Heart right ventricle (tissue), 16 donors: ENCODE measurements around the gene MGAT2. TPM values are rescaled to one million over a fixed set of nuclear protein-coding genes. Genes with fewer than 3 reads are reported as not detected.
"Not testable (repeated sequence)": the region's sequence is repeated elsewhere in the genome, so short reads cannot be mapped to it uniquely, and the experiment has no call there.

Experiments used
- ATAC-seq, 8 donors: fragments of 200-7000 bp; cut with Tn5 transposase; one replicate each; pipeline ENCODE4 v1.9.1; 2020; ENCODE audit warnings: mild to moderate bottlenecking in 8 of 8, moderate library complexity in 8 of 8, moderate number of reproducible peaks in 1 of 8
- DNase-seq, 2 donors: peaks; one replicate each; pipeline ENCODE4 v3.0.0-alpha.2; 2020
- H3K27ac ChIP-seq, 10 donors: fragments of 200-600 bp; sonication (generic) in 2 of 10; one replicate each; pipeline versions ENCODE4 v1.5.0 to v1.8.0; 2020 to 2022; ENCODE audit warnings: mild to moderate bottlenecking in 3 of 10
- H3K27me3 ChIP-seq, 7 donors: fragments of 200-600 bp; one replicate each; pipeline ENCODE4 v1.8.0; 2021 to 2022; ENCODE audit warnings: mild to moderate bottlenecking in 2 of 7
- H3K36me3 ChIP-seq, 9 donors: fragments of 200-600 bp; sonication (generic) in 1 of 9; one replicate each; pipeline versions ENCODE4 v1.5.0 to v1.8.0; 2020 to 2022; ENCODE audit warnings: mild to moderate bottlenecking in 2 of 9
- H3K4me1 ChIP-seq, 9 donors: fragments of 200-600 bp; sonication (generic) in 1 of 9; one replicate each; pipeline versions ENCODE4 v1.5.0 to v1.8.0; 2020 to 2022; ENCODE audit warnings: mild to moderate bottlenecking in 4 of 9
- H3K4me3 ChIP-seq, 10 donors: fragments of 200-600 bp; sonication (generic) in 2 of 10; one replicate each; pipeline versions ENCODE4 v1.5.0 to v1.8.0; 2020 to 2022; ENCODE audit warnings: mild to moderate bottlenecking in 7 of 10, moderate library complexity in 2 of 10
- H3K9me3 ChIP-seq, 11 donors: fragments of 200-600 bp in 10 of 11; sonication (generic) in 2 of 11; one replicate each; pipeline versions ENCODE4 v1.5.0 to v1.8.0; 2013 to 2022; ENCODE audit warnings: mild to moderate bottlenecking in 2 of 11, control low read depth in 1 of 11, moderate library complexity in 1 of 11
- WGBS, 2 donors: extraction: QIAGEN DNeasy Blood & Tissue Kit; methylation state at CpG; one replicate each; pipeline ENCODE4 v1.1.7; 2013; ENCODE audit warnings: inconsistent platforms in 1 of 2; 5-methylcytosine and 5-hydroxymethylcytosine counted together
- intact Hi-C, 10 donors: fragments of 100-400 bp; cut with DNase I; formaldehyde crosslinking; loops; one replicate each; pipeline versions ENCODE4 v1.11.1 to v1.14.2; 2022
- polyA plus RNA-seq, 2 donors: library from polyadenylated mRNA; stranded (reverse); fragments of 200-250 nt; gene quantifications; one replicate each; pipeline ENCODE4 v1.2.3, GENCODE V29; 2013
- total RNA-seq, 10 donors: library from RNA; stranded (reverse); fragmentation: NEBNext Ultra II Directional in 3 of 10; extraction: Animal tissue kit (Norgen Biotek cat#: 25700) in 3 of 10; gene quantifications; one replicate each; pipeline versions ENCODE4 v1.2.1 to v1.2.4, GENCODE V29; 2021 to 2023
- TF ChIP-seq, protein P1 (sequence below), 9 donors: fragments of 200-600 bp; sonication (generic) in 2 of 9; IDR thresholded peaks; one replicate each; pipeline versions ENCODE4 v1.5.0 to v1.8.0; 2021 to 2022; ENCODE audit warnings: antibody characterized with exemption in 9 of 9, mild to moderate bottlenecking in 5 of 9, moderate library complexity in 1 of 9
- donor health status: Arrhythmogenic right ventricular cardiomyopathy.
- donor health status: ischemic (EF 13 %, LVEDD 7.1; RV severe dilation, severe dysfunction).
- donor health status: healthy with polysubstance abuse.
- donor health status: DM: no; HTN: yes; CAD: no.
- donor health status: DM: no; HTN: no; CAD: no.
- donor health status: ischemic (EF 25% LVEDD 6.9; RV normal size, moderate dysfunction).
- donor health status: ischemic (EF 25% LVEDD 5.7; RV mildly dilated, moderate dysfunction).
- donor health status: healthy.
- donor health status: DM: yes; HTN: yes; CAD: no.
- donor health status: Ischemic cardiomyopathy.
- donor health status: ischemic (EF 35%, LVEDD 5.7; RV mildly dilated, moderate dysfunction).
- donor health status: nonischemic (EF 11% LVEDD 7.7; RV severe dilation, severe dysfunction).
- donor health status: DM: yes; HTN: yes; CAD: no.
- donor health status: PGD.
- donor health status: ischemic (EF 29% LVEDD 5.4; RV normal size, mild dysfunction).
- donor health status: nonischemic (EF 23%, LVEDD 6.1; RV moderate dilation, normal function).

MGAT2 gene
- total and polyA plus RNA-seq, 12 donors, result 6.1 to 23.4 (median 14.3) TPM

DNA sequence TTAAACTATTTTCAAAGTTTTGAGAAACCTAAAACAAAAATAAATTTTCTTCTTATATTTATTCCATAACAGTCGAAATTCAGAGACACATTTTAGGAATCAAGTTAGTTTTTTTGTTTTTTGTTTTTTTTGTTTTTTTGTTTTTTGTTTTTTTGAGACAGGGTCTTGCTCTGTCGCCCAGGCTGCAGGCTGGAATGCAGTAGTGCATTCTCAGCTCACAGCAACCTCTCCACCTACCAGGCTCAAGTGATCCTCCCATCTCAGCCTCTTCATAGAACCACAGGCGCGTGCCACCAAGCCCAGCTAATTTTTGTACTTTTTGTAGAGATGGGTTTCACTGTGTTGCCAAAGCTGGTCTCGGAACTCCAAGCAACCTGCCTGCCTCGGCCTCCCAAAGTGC is 32.9 kb downstream of the MGAT2 start:
- TF ChIP-seq, protein P1, sequence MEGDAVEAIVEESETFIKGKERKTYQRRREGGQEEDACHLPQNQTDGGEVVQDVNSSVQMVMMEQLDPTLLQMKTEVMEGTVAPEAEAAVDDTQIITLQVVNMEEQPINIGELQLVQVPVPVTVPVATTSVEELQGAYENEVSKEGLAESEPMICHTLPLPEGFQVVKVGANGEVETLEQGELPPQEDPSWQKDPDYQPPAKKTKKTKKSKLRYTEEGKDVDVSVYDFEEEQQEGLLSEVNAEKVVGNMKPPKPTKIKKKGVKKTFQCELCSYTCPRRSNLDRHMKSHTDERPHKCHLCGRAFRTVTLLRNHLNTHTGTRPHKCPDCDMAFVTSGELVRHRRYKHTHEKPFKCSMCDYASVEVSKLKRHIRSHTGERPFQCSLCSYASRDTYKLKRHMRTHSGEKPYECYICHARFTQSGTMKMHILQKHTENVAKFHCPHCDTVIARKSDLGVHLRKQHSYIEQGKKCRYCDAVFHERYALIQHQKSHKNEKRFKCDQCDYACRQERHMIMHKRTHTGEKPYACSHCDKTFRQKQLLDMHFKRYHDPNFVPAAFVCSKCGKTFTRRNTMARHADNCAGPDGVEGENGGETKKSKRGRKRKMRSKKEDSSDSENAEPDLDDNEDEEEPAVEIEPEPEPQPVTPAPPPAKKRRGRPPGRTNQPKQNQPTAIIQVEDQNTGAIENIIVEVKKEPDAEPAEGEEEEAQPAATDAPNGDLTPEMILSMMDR (IDR thresholded peaks at IDR 0.05), result no peak
- no peak overlapping the region for H3K27ac ChIP-seq
- intact Hi-C loops, result no loop called here
- no peak overlapping the region for H3K4me3 ChIP-seq
- no peaks in the 10 kb centered on the region for H3K9me3 ChIP-seq
- 97 to 98% methylated on average over 6 of the region's 6 CpGs for WGBS, 2 donors
- H3K4me1 ChIP-seq, result no peaks in the 10 kb centered on the region
- ATAC-seq (no peak), DNase-seq (no peak)
- H3K27me3 ChIP-seq, result no peaks in the 10 kb centered on the region
- H3K36me3 ChIP-seq, result peaks cover 0 to 6% (median 0%) of the 10 kb centered on the region in 9 donors

DNA sequence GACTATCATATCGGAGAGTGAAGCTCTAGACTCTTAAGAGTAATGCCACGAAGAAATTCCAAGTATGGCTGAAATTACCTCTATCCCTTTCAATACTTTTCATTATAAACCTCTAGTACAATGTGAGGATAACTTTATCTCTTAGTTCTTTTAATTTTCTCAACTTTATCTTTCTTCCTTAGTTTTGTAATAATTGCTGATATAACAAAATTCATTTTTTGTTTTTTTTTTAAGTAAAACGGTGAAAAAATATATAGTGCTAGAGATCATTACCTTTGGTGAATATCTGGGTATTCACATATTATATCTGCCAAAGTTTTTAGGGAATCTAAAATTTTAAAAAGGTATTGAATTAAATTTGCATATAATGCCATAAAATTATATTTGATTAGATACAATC is 33.9 kb downstream of the MGAT2 start:
- intact Hi-C loops, result no loop called here
- TF ChIP-seq, protein P1 (IDR thresholded peaks at IDR 0.05), result no peak
- no peak overlapping the region for H3K27ac ChIP-seq
- WGBS, 2 donors, result 93 to 94% methylated on average over 3 of the region's 3 CpGs
- no peak for ATAC-seq
- DNase-seq, result no peak
- H3K4me1 ChIP-seq, result no peaks in the 10 kb centered on the region
- H3K9me3 ChIP-seq, result no peaks in the 10 kb centered on the region
- H3K4me3 ChIP-seq, result no peak overlapping the region
- H3K36me3 ChIP-seq, result peaks cover 0 to 6% (median 0%) of the 10 kb centered on the region in 9 donors
- H3K27me3 ChIP-seq, result no peaks in the 10 kb centered on the region

GRCh38 chr14:49657500-49657899 is 36.9 kb downstream of the MGAT2 start:
- H3K36me3 ChIP-seq, ATAC-seq, H3K4me1 ChIP-seq, DNase-seq, H3K27me3 ChIP-seq, H3K27ac ChIP-seq, H3K4me3 ChIP-seq, intact Hi-C loops, H3K9me3 ChIP-seq: not testable (repeated sequence)
- WGBS, 2 donors, result 94 to 97% methylated on average over 6 of the region's 6 CpGs

- 91 to 96% methylated on average over 2 of the region's 2 CpGs for WGBS, 2 donors
- H3K4me3 ChIP-seq, result no peak overlapping the region
- H3K27ac ChIP-seq, result no peak overlapping the region
- DNase-seq (no peak), ATAC-seq (no peak)
- no peaks in the 10 kb centered on the region for H3K4me1 ChIP-seq
- TF ChIP-seq, protein P1 (IDR thresholded peaks at IDR 0.05), result no peak
- H3K9me3 ChIP-seq, result no peaks in the 10 kb centered on the region
- H3K36me3 ChIP-seq, result no peaks in the 10 kb centered on the region
- H3K27me3 ChIP-seq, result no peaks in the 10 kb centered on the region
- intact Hi-C loops, result no loop called here
Observed at GRCh38 chr14:49659526-49660455, 39.2 kb downstream of the MGAT2 start.

DNA sequence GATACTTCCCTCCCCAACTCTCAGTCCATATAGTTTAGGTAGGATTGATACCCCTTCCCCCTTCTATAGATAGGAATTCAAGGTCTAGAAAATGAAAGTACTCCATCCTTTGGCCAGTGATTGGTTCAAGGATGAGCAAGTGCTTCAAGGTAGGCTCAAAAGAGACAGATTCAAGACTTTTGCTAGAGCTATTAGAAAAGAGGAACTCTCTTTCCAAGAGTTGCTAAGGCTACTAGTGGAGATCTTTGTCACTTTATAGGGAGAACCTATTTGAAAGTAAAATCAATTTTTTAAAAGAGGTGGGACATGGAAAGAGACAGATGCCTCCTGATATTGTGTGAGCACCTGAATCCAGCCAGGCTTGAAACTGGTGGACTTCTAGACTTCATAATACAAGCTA is 49.9 kb downstream of the MGAT2 start:
- Histone ChIP-seq H3K4me1 (no peaks in the 10 kb centered on the region), H3K4me3 (no peak overlapping the region), H3K36me3 (peaks cover 0 to 6% (median 0%) of the 10 kb centered on the region in 9 donors), H3K9me3 (no peaks in the 10 kb centered on the region), H3K27me3 (no peaks in the 10 kb centered on the region), H3K27ac (no peak overlapping the region)
- DNase-seq (no peak), ATAC-seq (no peak)
- TF ChIP-seq, protein P1 (IDR thresholded peaks at IDR 0.05), result no peak
- intact Hi-C loops, result no loop called here
